Spleen (tissue), 11 donors: ENCODE data around the gene PDE3A. TPM values are rescaled to one million over a fixed set of nuclear protein-coding genes. Genes with fewer than 3 reads are reported as not detected.

Experiments
- DNase-seq: peaks from one replicate; pipeline ENCODE4 v3.0.0-alpha.2; 2020
- H3K27ac ChIP-seq, 8 donors: fragments of 200-600 bp; sonication (generic) in 7 of 8; 1 replicate in 4 of 8; 2 replicates in 4 of 8; pipeline versions ENCODE4 v1.5.0 to v1.8.0; 2016 to 2021; ENCODE audit warnings: inconsistent platforms in 4 of 8, mild to moderate bottlenecking in 4 of 8, moderate library complexity in 1 of 8
- H3K27me3 ChIP-seq, 7 donors: fragments of 200-600 bp; sonication (generic) in 6 of 7; replicated peaks in 1 of 7; 1 replicate in 4 of 7; 2 replicates in 3 of 7; pipeline versions ENCODE4 v1.5.0 to v1.8.0; 2016 to 2021; ENCODE audit warnings: inconsistent platforms in 3 of 7, mild to moderate bottlenecking in 1 of 7
- H3K36me3 ChIP-seq, 6 donors: fragments of 200-600 bp; sonication (generic) in 5 of 6; 1 replicate in 4 of 6; 2 replicates in 2 of 6; pipeline versions ENCODE4 v1.5.0 to v1.8.0; 2016 to 2021; ENCODE audit warnings: inconsistent platforms in 2 of 6
- H3K4me1 ChIP-seq, 6 donors: fragments of 200-600 bp; sonication (generic) in 5 of 6; 1 replicate in 3 of 6; 2 replicates in 3 of 6; pipeline versions ENCODE4 v1.5.0 to v1.8.0; 2016 to 2021; ENCODE audit warnings: inconsistent platforms in 3 of 6
- H3K4me3 ChIP-seq, 8 donors: fragments of 200-600 bp; sonication (generic) in 7 of 8; 1 replicate in 4 of 8; 2 replicates in 4 of 8; pipeline versions ENCODE4 v1.5.0 to v1.8.0; 2016 to 2021; ENCODE audit warnings: inconsistent platforms in 4 of 8, mild to moderate bottlenecking in 4 of 8, moderate library complexity in 2 of 8
- H3K9me3 ChIP-seq, 8 donors: fragments of 200-600 bp; sonication (generic) in 7 of 8; 1 replicate in 4 of 8; 2 replicates in 4 of 8; pipeline versions ENCODE4 v1.5.0 to v1.8.0; 2016 to 2021; ENCODE audit warnings: inconsistent platforms in 4 of 8
- CTCF ChIP-seq, 11 experiments: fragments of 200-600 bp in 7 of 11; fragments of 450-650 bp in 4 of 11; sonication (generic) in 4 of 11; IDR thresholded peaks in 8 of 11; conservative IDR thresholded peaks in 3 of 11; 1 replicate in 7 of 11; 2 replicates in 4 of 11; pipeline versions ENCODE4 v1.4.0 to v1.8.0; 2016 to 2021; ENCODE audit warnings: antibody characterized with exemption in 11 of 11, inconsistent platforms in 4 of 11, mild to moderate bottlenecking in 1 of 11
- POLR2A ChIP-seq, 3 donors: fragments of 450-650 bp; IDR thresholded peaks; one replicate each; pipeline ENCODE4 v1.5.1; 2017; ENCODE audit warnings: antibody characterized with exemption in 3 of 3, mild to moderate bottlenecking in 1 of 3
- POLR2AphosphoS5 ChIP-seq, 3 donors: sonication (generic); formaldehyde crosslinking; IDR thresholded peaks; one replicate each; pipeline ENCODE4 v1.5.1; 2017; ENCODE audit warnings: antibody characterized with exemption in 3 of 3
- WGBS, 5 donors: extraction: QIAGEN DNeasy Blood & Tissue Kit in 3 of 5; methylation state at CpG; one replicate each; pipeline versions ENCODE4 v1.1.5 to v1.1.7; 2013 to 2018; 5-methylcytosine and 5-hydroxymethylcytosine counted together
- intact Hi-C: fragments of 100-400 bp; cut with DNase I; formaldehyde crosslinking; loops from one replicate; pipeline ENCODE4 v1.15.0; 2023; ENCODE audit warnings: low total_unique reads
- polyA plus RNA-seq, 3 donors: library from polyadenylated mRNA; stranded (reverse); fragments of 200-250 nt; gene quantifications; one replicate each; pipeline ENCODE4 v1.2.1, GENCODE V29; 2013
- total RNA-seq, 7 donors: library from RNA; depleted of rRNA in 3 of 7; stranded (reverse); fragments of >200 nt in 3 of 7; fragmentation: NEBNext Ultra II Directional in 4 of 7; extraction: Animal tissue kit (Norgen Biotek cat#: 25700) in 4 of 7; gene quantifications; one replicate each; pipeline versions ENCODE4 v1.1.0 to v1.2.1, GENCODE V29; 2016 to 2021
- donor health status: healthy with polysubstance abuse.
- donor health status: DM: no; HTN: no; CAD: no; lungs with moderate emphysema.
- donor health status: DM: no; HTN: no; CAD: no.
- donor health status: Bipolar disorder and iron deficiency.
- donor health status: healthy.
- donor health status: DM: no; HTN: no; CAD: no.
- donor health status: DM: yes; HTN: yes; CAD: no.

Gene PDE3A
- total and polyA plus RNA-seq, 10 donors: 0.57 to 10.1 (median 7.5) TPM

GRCh38 chr12:20460956-20461355, 92.6 kb downstream of the PDE3A start:
- H3K4me1 ChIP-seq: peaks cover 0 to 9% (median 0%) of the 10 kb centered on the region in 6 donors
- no peak for DNase-seq
- TF ChIP-seq CTCF (IDR thresholded peaks at IDR 0.05 in 8 of 11, conservative IDR thresholded peaks at IDR 0.05 in 3 of 11): no peak
- TF ChIP-seq POLR2A (IDR thresholded peaks at IDR 0.05): no peak
- TF ChIP-seq POLR2AphosphoS5 (IDR thresholded peaks at IDR 0.05): no peak
- H3K9me3 ChIP-seq: no peaks in the 10 kb centered on the region
- intact Hi-C loops: no loop called here
- no peak overlapping the region for H3K4me3 ChIP-seq
- 44 to 93% (median 88%) methylated on average over 2 of the region's 2 CpGs for WGBS, 5 donors
- no peak overlapping the region for H3K27ac ChIP-seq
- no peaks in the 10 kb centered on the region for H3K27me3 ChIP-seq
- no peaks in the 10 kb centered on the region for H3K36me3 ChIP-seq

GRCh38 chr12:20463913-20464524, 95.7 kb downstream of the PDE3A start:
- H3K27ac ChIP-seq: no peak overlapping the region
- H3K4me3 ChIP-seq: no peak overlapping the region
- peaks cover 0 to 9% (median 0%) of the 10 kb centered on the region in 6 donors for H3K4me1 ChIP-seq
- intact Hi-C loops: no loop called here
- 44 to 76% (median 66%) methylated on average over 2 of the region's 2 CpGs for WGBS, 5 donors
- no peaks in the 10 kb centered on the region for H3K36me3 ChIP-seq
- no peak for DNase-seq
- H3K27me3 ChIP-seq: no peaks in the 10 kb centered on the region
- no peaks in the 10 kb centered on the region for H3K9me3 ChIP-seq
- TF ChIP-seq CTCF (IDR thresholded peaks at IDR 0.05 in 8 of 11, conservative IDR thresholded peaks at IDR 0.05 in 3 of 11): peak in 4 of 11 experiments; percentile 28 to 40 (median 35)
- no peak for TF ChIP-seq POLR2AphosphoS5 (IDR thresholded peaks at IDR 0.05)

- no peak overlapping the region for H3K4me3 ChIP-seq
- H3K4me1 ChIP-seq: peaks cover 0 to 9% (median 0%) of the 10 kb centered on the region in 6 donors
- no peaks in the 10 kb centered on the region for H3K36me3 ChIP-seq
- WGBS, 5 donors: 81 to 92% (median 87%) methylated on average over 4 of the region's 4 CpGs
- DNase-seq: no peak
- TF ChIP-seq POLR2A (IDR thresholded peaks at IDR 0.05) (no peak), POLR2AphosphoS5 (IDR thresholded peaks at IDR 0.05) (no peak)
- intact Hi-C loops: no loop called here
- no peaks in the 10 kb centered on the region for H3K9me3 ChIP-seq
- H3K27me3 ChIP-seq: no peaks in the 10 kb centered on the region
- no peak overlapping the region for H3K27ac ChIP-seq
Observed at GRCh38 chr12:20469300-20469699, 101.0 kb downstream of the PDE3A start.

DNA sequence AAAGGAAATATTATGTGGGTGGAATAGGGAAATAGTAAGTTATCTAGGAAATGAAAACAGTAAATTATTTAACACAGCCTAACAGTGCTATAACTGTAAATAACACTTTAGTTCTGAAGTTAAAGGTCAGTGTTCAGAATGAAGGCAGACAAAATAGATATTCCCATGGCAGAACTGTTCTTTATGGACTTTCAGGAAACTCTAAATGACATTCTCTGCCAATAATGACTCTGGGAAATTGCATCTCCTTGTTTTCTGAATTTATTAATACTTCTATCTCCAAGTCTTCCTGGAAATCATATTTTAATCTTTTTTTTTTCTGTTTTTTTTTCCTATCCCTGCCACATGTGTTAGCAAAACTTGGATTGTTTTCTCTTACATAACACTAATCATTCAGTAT, 101.4 kb downstream of the PDE3A start:
- Histone ChIP-seq H3K27me3 (no peaks in the 10 kb centered on the region), H3K4me3 (no peak overlapping the region), H3K9me3 (no peaks in the 10 kb centered on the region), H3K4me1 (peaks cover 0 to 9% (median 0%) of the 10 kb centered on the region in 6 donors), H3K27ac (no peak overlapping the region), H3K36me3 (no peaks in the 10 kb centered on the region)
- DNase-seq: no peak
- intact Hi-C loops: no loop called here
- TF ChIP-seq POLR2A (IDR thresholded peaks at IDR 0.05) (no peak), CTCF (IDR thresholded peaks at IDR 0.05 in 8 of 11, conservative IDR thresholded peaks at IDR 0.05 in 3 of 11) (no peak), POLR2AphosphoS5 (IDR thresholded peaks at IDR 0.05) (no peak)
